Endodermal cell (in vitro differentiated cells): ENCODE results near the gene SERPINB12. TPM values are rescaled to one million over a fixed set of nuclear protein-coding genes. Genes with fewer than 3 reads are reported as not detected.

Experiments used
- DNase-seq: peaks from one replicate; pipeline ENCODE4 v3.0.0-alpha.2; 2017
- H3K27ac ChIP-seq: 2 replicates; pipeline ENCODE4 v1.5.1; 2013; ENCODE audit warnings: mild to moderate bottlenecking, low read depth, low read length, moderate library complexity
- H3K27me3 ChIP-seq: 2 replicates; pipeline ENCODE4 v1.6.1; 2013; ENCODE audit warnings: mild to moderate bottlenecking, low read length, moderate library complexity; ENCODE audit not compliant: insufficient read depth, control insufficient read depth, poor library complexity, severe bottlenecking
- H3K36me3 ChIP-seq: 2 replicates; pipeline ENCODE4 v1.7.0; 2013; ENCODE audit warnings: mild to moderate bottlenecking, low read length, moderate library complexity; ENCODE audit not compliant: control insufficient read depth, insufficient read depth
- H3K4me1 ChIP-seq: one replicate; pipeline ENCODE4 v1.7.0; 2013; ENCODE audit warnings: low read length; ENCODE audit not compliant: control insufficient read depth, insufficient read depth
- H3K4me3 ChIP-seq: 2 replicates; pipeline ENCODE4 v1.5.1; 2013; ENCODE audit warnings: mild to moderate bottlenecking, low read length, moderate library complexity
- H3K9ac ChIP-seq: 2 replicates; pipeline ENCODE4 v1.6.1; 2013; ENCODE audit warnings: mild to moderate bottlenecking, low read length, moderate library complexity; ENCODE audit not compliant: poor library complexity, severe bottlenecking; ENCODE audit errors: extremely low read depth
- H3K9me3 ChIP-seq: 2 replicates; pipeline ENCODE4 v1.6.1; 2013; ENCODE audit warnings: mild to moderate bottlenecking, low read length, moderate library complexity; ENCODE audit not compliant: control insufficient read depth
- H3K27ac Mint-ChIP-seq: 2 replicates; pipeline ENCODE4 v1.8.0; 2020; ENCODE audit warnings: mixed read lengths
- H3K27me3 Mint-ChIP-seq: 2 replicates; pipeline ENCODE4 v1.8.0; 2021; ENCODE audit warnings: mild to moderate bottlenecking, mixed read lengths; ENCODE audit not compliant: insufficient read depth
- H3K36me3 Mint-ChIP-seq: 2 replicates; pipeline ENCODE4 v1.8.0; 2020; ENCODE audit warnings: low read depth, mixed read lengths
- H3K4me1 Mint-ChIP-seq: 2 replicates; pipeline ENCODE4 v1.8.0; 2020; ENCODE audit warnings: mixed read lengths
- H3K4me3 Mint-ChIP-seq: 2 replicates; pipeline ENCODE4 v1.8.0; 2020; ENCODE audit warnings: mild to moderate bottlenecking, moderate library complexity, mixed read lengths
- H3K9me3 Mint-ChIP-seq: 2 replicates; pipeline ENCODE4 v1.8.0; 2020; ENCODE audit warnings: mild to moderate bottlenecking, mixed read lengths
- WGBS, 2 experiments: methylation state at CpG; one replicate each; pipeline versions ENCODE4 v1.1.5 to v1.1.7; 2013; ENCODE audit warnings: missing lambda C conversion rate in 2 of 2, mixed read lengths in 1 of 2; ENCODE audit not compliant: insufficient coverage in 1 of 2, insufficient read length in 1 of 2; 5-methylcytosine and 5-hydroxymethylcytosine counted together
- total RNA-seq, 2 donors: library from RNA; stranded (reverse); fragmentation: NEBNext Ultra II Directional in 1 of 2; extraction: Animal tissue kit (Norgen Biotek cat#: 25700) in 1 of 2; gene quantifications; 2 replicates in 1 of 2; 3 replicates in 1 of 2; pipeline ENCODE4 v1.2.1, GENCODE V29; 2021
- TF ChIP-seq, protein P1 (sequence below): fragments of 200-600 bp; sonication (generic); conservative IDR thresholded peaks from 2 replicates; pipeline ENCODE4 v1.5.0; 2021; ENCODE audit warnings: antibody characterized with exemption, mild to moderate bottlenecking

The SERPINB12 gene
- total RNA-seq, 2 donors from 2014 or later, result not detected

DNA sequence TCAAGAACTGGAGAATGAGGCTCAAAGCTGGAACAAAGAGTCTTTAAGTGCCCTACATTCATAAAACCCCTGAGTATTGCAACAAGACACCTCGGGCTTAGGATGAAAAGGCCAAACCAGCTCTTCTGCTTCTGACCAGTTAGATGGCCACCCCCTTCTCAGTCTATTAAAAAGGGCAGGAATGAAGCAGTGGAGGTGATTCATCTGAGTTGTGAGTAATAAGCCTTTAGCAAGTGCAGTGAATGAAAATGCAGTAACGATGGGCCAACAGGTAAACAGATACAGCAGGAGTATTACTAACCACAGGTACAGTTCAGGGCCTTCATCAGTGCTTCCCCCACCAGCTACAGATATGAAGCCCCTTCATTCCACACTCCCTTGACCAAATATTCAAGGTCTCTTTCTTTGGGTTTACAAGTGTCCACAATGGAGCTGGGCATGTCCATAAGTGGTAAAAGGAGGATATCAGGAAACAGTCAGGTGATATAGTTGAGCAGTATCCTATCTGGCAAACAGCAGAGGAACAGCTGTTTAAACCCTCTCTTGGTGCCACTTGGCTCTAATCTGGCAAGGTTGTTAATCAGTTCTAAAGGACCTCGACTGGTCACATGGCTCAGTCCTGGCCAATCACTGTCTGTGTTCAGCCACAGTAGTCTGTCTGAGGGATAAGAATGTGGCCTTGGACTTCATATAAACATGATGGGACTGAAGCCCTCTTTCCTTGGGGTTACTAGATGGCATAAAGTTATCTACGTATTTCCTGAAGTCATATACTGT, 62.8 kb downstream of the SERPINB12 start:
- Mint-ChIP-seq H3K27ac (no peak overlapping the region), H3K4me1 (no peaks in the 10 kb centered on the region), H3K4me3 (no peak overlapping the region), H3K9me3 (no peaks in the 10 kb centered on the region), H3K27me3 (no peaks in the 10 kb centered on the region), H3K36me3 (no peaks in the 10 kb centered on the region)
- Histone ChIP-seq H3K36me3 (no peaks in the 10 kb centered on the region), H3K9me3 (no peaks in the 10 kb centered on the region), H3K9ac (no peak overlapping the region), H3K27ac (no peak overlapping the region), H3K4me1 (no peaks in the 10 kb centered on the region), H3K4me3 (no peak overlapping the region), H3K27me3 (no peaks in the 10 kb centered on the region)
- DNase-seq, result no peak
- TF ChIP-seq, protein P1, sequence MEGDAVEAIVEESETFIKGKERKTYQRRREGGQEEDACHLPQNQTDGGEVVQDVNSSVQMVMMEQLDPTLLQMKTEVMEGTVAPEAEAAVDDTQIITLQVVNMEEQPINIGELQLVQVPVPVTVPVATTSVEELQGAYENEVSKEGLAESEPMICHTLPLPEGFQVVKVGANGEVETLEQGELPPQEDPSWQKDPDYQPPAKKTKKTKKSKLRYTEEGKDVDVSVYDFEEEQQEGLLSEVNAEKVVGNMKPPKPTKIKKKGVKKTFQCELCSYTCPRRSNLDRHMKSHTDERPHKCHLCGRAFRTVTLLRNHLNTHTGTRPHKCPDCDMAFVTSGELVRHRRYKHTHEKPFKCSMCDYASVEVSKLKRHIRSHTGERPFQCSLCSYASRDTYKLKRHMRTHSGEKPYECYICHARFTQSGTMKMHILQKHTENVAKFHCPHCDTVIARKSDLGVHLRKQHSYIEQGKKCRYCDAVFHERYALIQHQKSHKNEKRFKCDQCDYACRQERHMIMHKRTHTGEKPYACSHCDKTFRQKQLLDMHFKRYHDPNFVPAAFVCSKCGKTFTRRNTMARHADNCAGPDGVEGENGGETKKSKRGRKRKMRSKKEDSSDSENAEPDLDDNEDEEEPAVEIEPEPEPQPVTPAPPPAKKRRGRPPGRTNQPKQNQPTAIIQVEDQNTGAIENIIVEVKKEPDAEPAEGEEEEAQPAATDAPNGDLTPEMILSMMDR, result no peak
- WGBS, 2 experiments, result 89 to 100% methylated on average over 3 to 4 of the region's 4 CpGs

DNA sequence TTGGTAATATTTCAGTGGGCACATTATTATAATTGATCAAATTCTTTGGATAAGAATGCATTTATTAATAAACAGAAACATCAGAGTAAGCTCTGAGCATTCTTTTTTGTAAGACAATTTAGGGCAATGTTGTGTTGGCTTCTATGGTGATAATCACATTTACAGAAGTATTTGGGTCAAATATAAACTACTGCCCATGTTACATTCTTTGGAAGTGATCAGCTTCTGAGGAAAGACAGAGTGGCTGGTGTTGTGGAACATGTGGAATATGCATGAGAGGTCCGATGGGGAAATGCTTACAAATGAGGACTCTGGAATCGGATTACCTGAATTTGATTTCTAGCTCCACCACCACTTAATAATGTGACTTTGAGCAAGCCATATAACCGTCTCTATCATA, 64.4 kb downstream of the SERPINB12 start:
- no peak overlapping the region for H3K27ac Mint-ChIP-seq
- no peak overlapping the region for H3K27ac ChIP-seq
- no peaks in the 10 kb centered on the region for H3K27me3 ChIP-seq
- H3K4me3 ChIP-seq, result no peak overlapping the region
- no peaks in the 10 kb centered on the region for H3K36me3 Mint-ChIP-seq
- TF ChIP-seq, protein P1, result no peak
- no peak for DNase-seq
- H3K36me3 ChIP-seq, result no peaks in the 10 kb centered on the region
- no peaks in the 10 kb centered on the region for H3K9me3 Mint-ChIP-seq
- H3K9ac ChIP-seq, result no peak overlapping the region
- WGBS, 2 experiments, result 90 to 100% methylated on average over 1 to 3 of the region's 3 CpGs
- H3K4me1 Mint-ChIP-seq, result no peaks in the 10 kb centered on the region
- no peaks in the 10 kb centered on the region for H3K9me3 ChIP-seq
- no peaks in the 10 kb centered on the region for H3K27me3 Mint-ChIP-seq
- no peak overlapping the region for H3K4me3 Mint-ChIP-seq
- H3K4me1 ChIP-seq, result no peaks in the 10 kb centered on the region

DNA sequence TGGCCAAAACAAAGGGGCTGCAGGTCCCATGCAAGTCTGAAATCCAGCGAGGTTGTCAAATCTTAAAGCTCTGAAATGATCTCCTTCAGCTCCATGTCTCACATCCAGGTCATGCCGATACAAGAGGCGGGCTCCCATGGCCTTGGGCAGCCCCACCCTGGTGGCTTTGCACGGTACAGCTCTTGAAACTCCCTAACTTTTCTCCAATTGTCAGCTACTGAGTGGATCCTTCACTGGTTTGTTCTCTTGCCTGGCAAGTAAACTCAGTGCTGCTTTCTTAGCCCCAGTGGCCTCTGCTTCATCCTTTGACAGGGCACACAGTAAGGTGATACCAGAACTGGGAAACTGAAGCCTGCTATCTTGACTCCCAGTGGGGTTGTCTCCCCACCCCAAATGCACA, 71.3 kb downstream of the SERPINB12 start:
- TF ChIP-seq, protein P1, result peak; percentile 39
- no peak for DNase-seq
- no peak overlapping the region for H3K27ac ChIP-seq

More for the DNA sequence above, 71.3 kb downstream of the SERPINB12 start:
- H3K9me3 Mint-ChIP-seq, result peaks cover 2% of the 10 kb centered on the region
- Histone ChIP-seq H3K27me3 (no peaks in the 10 kb centered on the region), H3K4me1 (no peaks in the 10 kb centered on the region), H3K36me3 (no peaks in the 10 kb centered on the region), H3K9me3 (no peaks in the 10 kb centered on the region), H3K4me3 (no peak overlapping the region), H3K9ac (no peak overlapping the region)
- H3K4me1 Mint-ChIP-seq, result peaks cover 8% of the 10 kb centered on the region
- H3K27ac Mint-ChIP-seq, result no peak overlapping the region
- H3K36me3 Mint-ChIP-seq, result no peaks in the 10 kb centered on the region
- no peaks in the 10 kb centered on the region for H3K27me3 Mint-ChIP-seq
- H3K4me3 Mint-ChIP-seq, result no peak overlapping the region
- WGBS, 2 experiments, result 93% methylated on average over 3 to 4 of the region's 4 CpGs
